ENCODE results near the gene HAND2. TPM values are rescaled to one million over a fixed set of nuclear protein-coding genes. Genes with fewer than 3 reads are reported as not detected.

The HAND2 gene
- total and polyA plus RNA-seq, 12 donors: 48.6 to 196 (median 117) TPM

GRCh38 chr4:173521467-173522159 is 8.4 kb downstream of the HAND2 start:
- intact Hi-C loops (cut with DNase I): loop anchor here in 1 of 10 donors (5.0 to 10.0 kb wide), 2 partner anchors 636 to 693 kb away; no protein-coding TSS in a partner anchor

GRCh38 chr4:173520921-173521466 is 9.0 kb downstream of the HAND2 start:
- no peak for TF ChIP-seq CTCF (IDR thresholded peaks at IDR 0.05)
- Histone ChIP-seq H3K27me3 (peaks cover 0 to 100% (median 48%) of the 10 kb centered on the region in 7 donors), H3K9me3 (no peaks in the 10 kb centered on the region), H3K36me3 (no peaks in the 10 kb centered on the region), H3K4me1 (peaks cover 3 to 70% (median 39%) of the 10 kb centered on the region in 9 donors), H3K27ac (peak overlapping the region; percentile 84 to 97 (median 96)), H3K4me3 (peak overlapping the region in 6 of 10 donors; percentile 62 to 90 (median 80))
- intact Hi-C loops (cut with DNase I): loop anchor here in 1 of 10 donors (5.0 to 10.0 kb wide), 2 partner anchors 636 to 694 kb away; no protein-coding TSS in a partner anchor
- no peak for DNase-seq
- 40 to 44% methylated on average over 10 of the region's 10 CpGs for WGBS, 2 donors
- ATAC-seq: no peak

More at GRCh38 chr4:173521467-173522159, 8.4 kb downstream of the HAND2 start:
- Histone ChIP-seq H3K27me3 (peaks cover 0 to 100% (median 44%) of the 10 kb centered on the region in 7 donors), H3K4me3 (peak overlapping the region; percentile 14 to 90 (median 74)), H3K36me3 (peaks cover 0 to under 1% (median 0%) of the 10 kb centered on the region in 9 donors), H3K4me1 (peaks cover 3 to 64% (median 39%) of the 10 kb centered on the region in 9 donors), H3K27ac (peak overlapping the region; percentile 84 to 97 (median 96)), H3K9me3 (no peaks in the 10 kb centered on the region)
- WGBS, 2 donors: 10 to 24% methylated on average over 27 of the region's 27 CpGs
- TF ChIP-seq CTCF (IDR thresholded peaks at IDR 0.05): peak in 1 of 9 donors; percentile 19
- DNase-seq (peak in 1 of 2 donors; percentile 61), ATAC-seq (peak; percentile 1 to 55 (median 18))

- Histone ChIP-seq H3K9me3 (no peaks in the 10 kb centered on the region), H3K27me3 (peaks cover 0 to 100% (median 54%) of the 10 kb centered on the region in 7 donors), H3K36me3 (no peaks in the 10 kb centered on the region), H3K4me1 (peaks cover 3 to 72% (median 39%) of the 10 kb centered on the region in 9 donors), H3K4me3 (peak overlapping the region in 9 of 10 donors; percentile 28 to 56 (median 51)), H3K27ac (peak overlapping the region; percentile 74 to 97 (median 96))
- 34 to 43% methylated on average over 31 of the region's 31 CpGs for WGBS, 2 donors
- ATAC-seq: peak in 6 of 8 donors; percentile 16 to 45 (median 29)
- DNase-seq: peak; percentile 48 to 65
- TF ChIP-seq CTCF (IDR thresholded peaks at IDR 0.05): no peak
- intact Hi-C loops (cut with DNase I): loop anchor here in 2 of 10 donors (5.0 to 10.0 kb wide), 4 partner anchors 163 to 695 kb away; no protein-coding TSS in a partner anchor
These were observed 10.6 kb downstream of the HAND2 start for GRCh38 chr4:173519111-173520101.

Data from heart right ventricle (tissue), 16 donors.